HG03469 (cell line): ENCODE measurements around the gene OR8H1.

Experiments
- ATAC-seq: cut with Tn5 transposase; IDR thresholded peaks from one replicate; pipeline ENCODE4 v1.9.1; 2021; ENCODE audit warnings: mild to moderate bottlenecking, moderate library complexity, moderate number of reproducible peaks; ENCODE audit not compliant: unreplicated experiment

Gene OR8H1, protein sequence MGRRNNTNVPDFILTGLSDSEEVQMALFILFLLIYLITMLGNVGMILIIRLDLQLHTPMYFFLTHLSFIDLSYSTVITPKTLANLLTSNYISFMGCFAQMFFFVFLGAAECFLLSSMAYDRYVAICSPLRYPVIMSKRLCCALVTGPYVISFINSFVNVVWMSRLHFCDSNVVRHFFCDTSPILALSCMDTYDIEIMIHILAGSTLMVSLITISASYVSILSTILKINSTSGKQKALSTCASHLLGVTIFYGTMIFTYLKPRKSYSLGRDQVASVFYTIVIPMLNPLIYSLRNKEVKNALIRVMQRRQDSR

DNA sequence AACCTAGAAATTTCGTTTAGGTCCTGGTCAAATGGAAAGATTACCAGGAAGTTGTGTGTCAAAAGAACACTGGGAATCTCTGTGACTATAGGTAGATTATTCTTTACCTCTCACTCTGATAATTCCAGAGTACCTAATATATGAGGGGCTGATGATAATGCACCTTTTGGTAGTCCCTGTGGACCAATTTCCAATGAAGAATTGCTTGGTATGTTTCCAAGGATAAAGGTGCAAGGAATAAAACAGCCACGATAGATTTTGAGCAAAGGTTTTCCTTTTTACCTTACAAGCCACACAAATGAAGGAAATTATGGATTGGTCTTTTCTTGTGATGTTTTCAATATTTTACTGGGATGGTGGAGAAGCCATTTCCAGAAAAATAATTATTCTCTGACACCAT, at the start of gene OR8H1:
Gene OR8H1, minus strand, starts transcription at position 101 of the 400 bp plus-strand sequence. CDS start 1,192 bp downstream, outside the sequence.
- ATAC-seq, result no peak

DNA sequence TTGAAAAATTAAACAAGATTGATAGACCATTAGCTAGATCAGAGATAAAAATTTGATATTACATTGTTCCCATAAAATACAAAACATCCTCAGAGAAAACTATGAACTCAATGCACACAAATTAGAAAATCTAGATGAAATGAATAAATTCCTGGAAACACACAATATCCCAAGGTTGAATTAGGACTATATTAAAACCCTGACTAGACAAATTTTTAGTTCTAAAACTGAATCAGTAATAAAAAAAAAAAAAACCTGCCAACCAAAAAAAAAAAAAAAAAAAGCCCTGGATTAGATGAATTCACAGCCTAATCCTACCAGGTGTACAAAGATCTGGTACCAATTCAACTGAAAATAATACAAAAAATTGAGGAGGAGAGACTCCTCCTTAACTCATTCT, 48.2 kb upstream of the OR8H1 start:
- ATAC-seq, result no peak

DNA sequence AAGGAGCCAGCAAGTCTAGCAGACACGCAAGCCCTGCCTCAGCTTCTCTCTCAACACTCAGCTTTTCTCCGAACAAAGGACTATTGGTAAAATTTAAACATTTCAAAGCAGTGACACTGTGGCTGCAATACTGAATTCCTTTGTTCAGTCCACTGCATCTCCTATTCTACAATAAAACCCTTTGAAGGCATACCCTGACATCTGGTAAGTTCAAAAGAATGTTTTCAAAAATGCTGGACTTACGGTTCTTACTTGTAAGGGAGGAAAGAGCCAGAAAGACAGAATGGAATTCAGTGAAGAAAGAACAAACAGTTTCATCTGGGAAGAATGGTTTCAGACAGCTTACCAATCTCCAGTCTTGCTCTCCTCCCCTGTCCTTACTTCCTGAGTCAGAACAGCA, 41.1 kb upstream of the OR8H1 start:
- ATAC-seq, result no peak

DNA sequence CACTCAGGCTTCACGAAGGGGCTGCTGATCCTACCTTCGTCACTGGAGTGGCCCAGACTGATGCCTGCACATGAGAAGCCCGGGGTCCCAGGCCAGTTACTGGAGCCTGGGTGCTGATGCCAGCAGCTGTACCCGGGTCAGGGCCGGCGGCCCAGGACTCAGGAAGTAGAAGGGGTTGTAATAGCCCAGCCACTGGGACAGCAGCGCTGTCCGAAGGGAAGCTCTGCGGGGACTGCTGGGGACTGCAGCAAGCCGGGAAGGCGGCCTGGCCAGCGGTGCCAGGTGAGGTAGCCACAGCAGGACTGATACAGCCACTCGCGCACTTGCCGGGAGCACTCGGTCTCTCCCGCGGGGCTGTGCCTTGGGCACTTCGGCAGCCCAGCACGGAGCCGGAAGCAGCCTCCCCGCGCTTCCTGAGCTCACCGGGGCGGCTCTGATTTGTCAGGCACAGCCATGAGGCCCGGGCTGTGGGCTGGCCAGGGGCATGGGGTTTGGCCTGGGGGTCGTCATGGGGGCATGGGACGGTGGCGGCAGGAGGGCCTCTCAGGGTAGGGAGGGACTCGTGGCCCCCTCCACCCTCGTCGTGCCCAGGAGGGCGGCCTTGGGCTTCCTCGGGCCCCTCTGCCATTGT, 39.9 kb upstream of the OR8H1 start:
- no peak for ATAC-seq

DNA sequence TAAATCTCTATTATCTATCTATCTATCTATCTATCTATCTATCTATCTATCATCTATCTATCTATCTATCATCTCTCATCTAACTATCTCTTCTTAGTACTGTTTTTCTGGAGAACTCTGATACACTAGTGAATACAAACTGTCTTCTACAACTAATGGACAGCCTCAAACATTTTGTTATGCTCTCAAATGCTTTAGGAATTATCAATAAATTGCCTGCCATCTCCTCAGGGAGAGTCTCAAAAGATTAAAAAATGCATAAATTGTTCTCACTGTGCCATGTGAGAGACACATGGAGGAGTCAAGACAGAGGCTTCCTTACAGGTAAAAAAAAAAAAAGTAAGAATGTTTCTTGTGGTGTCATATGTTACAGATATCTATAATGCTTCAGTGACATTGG, 22.8 kb upstream of the OR8H1 start, which contains the start of gene OR8K3:
Gene OR8K3, plus strand, starts transcription at position 301 of the 400 bp plus-strand sequence. CDS start 3,163 bp downstream, outside the sequence.
- ATAC-seq, result no peak

DNA sequence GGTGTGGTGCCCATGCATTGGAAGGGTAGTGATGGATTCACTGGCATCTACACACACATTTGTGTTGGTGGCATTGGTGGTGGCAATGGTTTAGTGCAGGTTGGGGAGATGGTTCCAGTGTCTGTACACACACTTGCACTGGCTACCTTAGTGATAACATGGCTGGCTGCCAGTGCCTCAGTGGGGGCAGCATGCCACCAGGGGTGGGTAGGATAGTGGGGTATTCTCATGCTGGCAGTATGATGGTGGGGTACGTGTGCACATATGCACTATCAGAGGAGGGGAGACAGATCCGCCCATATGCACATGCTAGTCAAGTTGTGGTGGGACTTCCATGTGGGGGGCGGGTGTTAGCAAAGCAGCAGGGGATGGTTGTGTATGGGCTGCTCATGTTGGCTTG, 15.8 kb upstream of the OR8H1 start:
- no peak for ATAC-seq

DNA sequence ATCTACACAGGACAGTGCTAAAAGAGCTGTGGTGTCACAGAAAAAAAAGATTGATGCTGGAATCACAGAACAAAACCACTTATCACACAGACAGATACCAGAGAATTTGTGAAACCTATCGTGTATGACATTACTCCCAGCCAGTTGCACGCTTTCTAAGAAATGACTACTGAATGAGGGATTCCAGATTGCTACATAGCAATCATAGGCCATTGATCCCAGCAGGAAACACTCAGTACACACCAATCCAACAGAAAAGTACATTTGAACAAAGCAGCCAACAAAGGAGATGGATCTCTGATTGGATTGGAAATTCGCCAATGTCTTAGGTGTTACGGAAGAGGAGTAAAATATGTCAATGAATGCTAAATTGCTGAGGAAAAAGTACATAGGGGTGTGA, 4.8 kb upstream of the OR8H1 start:
- ATAC-seq, result no peak

DNA sequence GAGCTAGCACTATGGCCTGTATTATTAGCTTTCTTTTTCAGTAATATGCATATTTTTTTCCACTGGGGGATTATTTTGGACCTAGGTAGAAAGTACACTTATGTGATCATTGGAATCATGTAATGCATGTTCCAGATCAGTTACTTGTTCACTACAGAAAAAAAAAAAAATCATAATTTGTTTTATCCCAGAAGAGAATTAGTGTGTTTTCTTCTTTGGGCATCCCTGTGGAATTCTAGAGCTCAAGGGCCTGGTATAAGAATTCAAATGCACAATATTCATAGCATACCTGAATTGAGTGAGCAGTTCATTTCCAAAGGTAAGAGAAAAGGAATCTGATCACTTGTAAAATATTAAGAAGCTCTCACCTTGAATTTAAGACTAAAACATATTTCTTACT, 18.2 kb downstream of the OR8H1 start, which contains the start of gene OR5T1:
Gene OR5T1, plus strand, starts transcription at position 301 of the 400 bp plus-strand sequence. CDS start 1,485 bp downstream, outside the sequence.
- no peak for ATAC-seq

DNA sequence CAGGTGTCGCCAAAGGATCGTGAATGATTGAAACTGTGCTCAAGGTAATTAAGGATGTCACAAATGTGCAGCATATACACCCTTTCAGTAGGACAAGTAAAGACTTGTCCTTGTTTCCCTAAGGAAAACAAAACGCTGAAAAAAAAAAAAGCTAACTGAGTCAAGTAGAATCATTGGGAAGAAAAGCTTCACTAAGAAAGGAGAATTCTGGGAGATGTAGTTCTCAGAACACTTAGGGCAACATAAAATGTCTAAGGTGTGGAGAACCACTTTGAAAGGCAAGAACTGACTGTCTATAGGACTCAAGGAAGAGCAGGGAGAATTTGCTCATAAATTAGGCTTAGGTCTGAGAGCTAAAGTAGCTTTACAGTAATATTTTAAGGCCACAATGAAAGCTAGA, 21.0 kb downstream of the OR8H1 start:
- ATAC-seq, result no peak

DNA sequence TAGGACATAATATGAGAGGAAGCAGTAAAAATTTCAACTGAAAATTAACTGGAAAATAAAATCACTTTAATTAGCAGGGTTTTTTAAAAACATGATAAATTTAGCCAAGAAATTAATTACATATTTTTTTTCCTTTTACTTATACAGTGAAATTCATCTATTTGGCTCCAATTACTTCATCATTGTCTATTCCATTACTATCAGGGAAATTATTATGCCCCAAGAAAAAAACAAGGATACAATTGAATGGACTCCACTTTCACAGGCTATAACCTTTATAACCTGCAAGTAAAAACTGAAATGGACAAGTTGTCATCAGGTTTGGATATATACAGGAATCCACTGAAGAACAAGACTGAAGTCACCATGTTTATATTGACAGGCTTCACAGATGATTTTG, 40.1 kb downstream of the OR8H1 start, which contains the start of gene OR5T3:
Gene OR5T3, plus strand, starts transcription at position 301 of the 400 bp plus-strand sequence. Its CDS starts 0 bp downstream, at position 301.
- ATAC-seq, result no peak
